Nephron (organoid): ENCODE measurements around the gene SLFN12L.
A peak's percentile ranks its signal among the peaks of the same experiment; 100 is the strongest.
"Not testable (repeated sequence)": the region's sequence is repeated elsewhere in the genome, so short reads cannot be mapped to it uniquely, and the experiment has no call there.

Experiments used
- H3K27ac Mint-ChIP-seq, 3 experiments: 2 replicates each; pipeline ENCODE4 v1.8.0; 2020; ENCODE audit warnings: mixed read lengths in 3 of 3, mild to moderate bottlenecking in 2 of 3, moderate library complexity in 1 of 3
- H3K27me3 Mint-ChIP-seq: 2 replicates; pipeline ENCODE4 v1.8.0; 2021; ENCODE audit warnings: low read depth, mild to moderate bottlenecking, moderate library complexity, mixed read lengths
- H3K36me3 Mint-ChIP-seq: 2 replicates; pipeline ENCODE4 v1.8.0; 2020; ENCODE audit warnings: low read depth, mixed read lengths
- H3K4me1 Mint-ChIP-seq: 2 replicates; pipeline ENCODE4 v1.8.0; 2020; ENCODE audit warnings: mixed read lengths
- H3K4me3 Mint-ChIP-seq, 3 experiments: 2 replicates each; pipeline ENCODE4 v1.8.0; 2020; ENCODE audit warnings: mild to moderate bottlenecking in 3 of 3, mixed read lengths in 3 of 3, moderate library complexity in 2 of 3
- H3K9me3 Mint-ChIP-seq: 2 replicates; pipeline ENCODE4 v1.8.0; 2020; ENCODE audit warnings: mixed read lengths
- CTCF ChIP-seq, 3 experiments: fragments of 200-600 bp; sonication (generic); IDR thresholded peaks; one replicate each; pipeline ENCODE4 v1.5.0; 2021; ENCODE audit warnings: antibody characterized with exemption in 3 of 3; ENCODE audit not compliant: unreplicated experiment in 3 of 3

SLFN12L gene

DNA sequence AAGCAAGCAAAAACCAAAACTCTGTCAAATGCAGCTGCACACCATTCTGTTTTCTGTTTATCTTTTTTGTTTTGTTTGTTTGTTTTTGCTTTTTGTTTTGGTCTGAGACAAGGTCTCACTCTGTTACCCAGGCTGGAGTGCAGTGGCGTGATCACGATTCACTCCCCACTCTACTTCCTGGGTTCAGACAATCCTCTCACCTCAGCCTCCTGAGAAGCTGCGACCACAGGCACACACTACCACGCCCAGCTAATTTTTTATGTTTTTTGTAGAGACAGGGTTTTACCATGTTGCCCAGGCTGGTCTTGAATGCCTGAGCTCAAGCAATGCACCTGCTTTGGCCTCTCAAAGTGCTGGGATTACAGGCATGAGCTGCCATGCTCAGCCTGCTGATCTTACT, 69.7 kb downstream of the SLFN12L start:
- H3K9me3 Mint-ChIP-seq, result peaks cover 5% of the 10 kb centered on the region
- H3K27me3 Mint-ChIP-seq, result peaks cover 67% of the 10 kb centered on the region
- TF ChIP-seq CTCF (IDR thresholded peaks at IDR 0.05; ENCODE audit: unreplicated experiment in 3 of 3), result no peak
- no peaks in the 10 kb centered on the region for H3K4me1 Mint-ChIP-seq
- H3K36me3 Mint-ChIP-seq, result no peaks in the 10 kb centered on the region
- no peak overlapping the region for H3K4me3 Mint-ChIP-seq
- H3K27ac Mint-ChIP-seq, result no peak overlapping the region

DNA sequence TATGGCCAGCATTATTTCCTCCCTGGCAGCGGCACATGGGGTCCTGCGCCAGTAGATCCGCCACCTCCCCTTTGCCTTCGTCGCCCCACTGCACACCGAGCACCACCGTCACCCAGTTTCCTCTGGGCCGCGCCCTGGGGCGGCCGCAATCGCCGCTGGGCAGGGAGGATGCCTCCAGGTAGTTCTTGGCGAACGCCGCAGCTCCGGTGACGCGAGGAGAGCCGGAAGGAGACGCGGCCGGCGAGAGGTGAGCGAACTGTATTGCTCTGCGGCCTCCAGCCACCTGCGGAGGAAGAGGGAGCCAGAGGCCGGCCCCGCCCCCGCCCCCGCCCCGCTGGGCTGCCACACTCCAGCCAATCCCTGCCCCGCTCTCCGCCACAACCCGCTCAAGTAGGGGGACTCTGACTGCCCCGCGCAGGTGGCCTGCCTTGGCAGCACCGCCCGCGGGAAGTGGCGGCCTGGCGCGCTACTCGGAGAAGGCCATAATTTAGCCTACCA, 77.1 kb downstream of the SLFN12L start:
- Mint-ChIP-seq H3K36me3 (no peaks in the 10 kb centered on the region), H3K9me3 (peaks cover 11% of the 10 kb centered on the region), H3K4me1 (peaks cover 4% of the 10 kb centered on the region), H3K27me3 (peaks cover 87% of the 10 kb centered on the region), H3K27ac (no peak overlapping the region), H3K4me3 (peak overlapping the region in 2 of 3 experiments; percentile 51 to 70)
- TF ChIP-seq CTCF (IDR thresholded peaks at IDR 0.05; ENCODE audit: unreplicated experiment in 3 of 3), result no peak

DNA sequence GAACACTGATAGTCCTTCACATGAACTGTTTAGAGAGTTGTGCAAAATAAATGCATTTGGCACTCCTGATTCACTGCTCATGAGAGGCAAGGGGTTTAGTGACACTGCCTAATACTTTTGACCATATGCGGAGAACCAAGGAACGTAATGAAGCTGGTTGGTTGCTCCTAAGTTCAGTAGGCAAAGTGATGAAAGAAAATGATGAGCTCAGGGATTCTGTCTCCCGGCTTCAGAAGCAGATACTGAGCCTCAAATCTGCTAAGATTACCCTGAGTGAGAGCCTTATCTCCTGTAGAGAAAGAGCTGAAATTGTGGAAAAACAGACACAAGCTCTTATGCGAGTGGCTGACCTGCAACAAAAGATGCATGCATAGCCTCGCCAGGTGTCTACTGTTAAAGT, 83.4 kb downstream of the SLFN12L start:
- H3K4me1 Mint-ChIP-seq, H3K4me3 Mint-ChIP-seq, H3K36me3 Mint-ChIP-seq, H3K27ac Mint-ChIP-seq, H3K9me3 Mint-ChIP-seq: not testable (repeated sequence)
- H3K27me3 Mint-ChIP-seq, result peaks cover 95% of the 10 kb centered on the region

DNA sequence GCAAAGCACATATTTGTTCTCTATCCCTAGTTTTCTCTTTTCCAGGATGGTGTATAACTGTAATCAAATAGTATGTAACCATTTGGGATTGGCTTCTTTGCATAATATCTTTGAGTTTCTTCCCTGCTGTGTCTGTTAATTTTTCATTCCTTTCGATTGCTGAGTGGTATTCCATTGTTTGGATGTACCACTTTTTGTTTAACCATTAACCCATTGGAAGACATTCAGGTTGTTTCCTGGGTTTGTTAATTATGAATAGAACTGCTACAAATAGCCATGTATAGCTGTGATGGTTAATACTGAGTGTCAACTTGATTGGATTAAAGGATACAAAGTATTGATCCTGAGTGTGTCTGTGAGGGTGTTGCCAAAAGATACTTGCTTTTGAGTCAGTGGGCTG, 84.3 kb downstream of the SLFN12L start:
- Mint-ChIP-seq H3K27me3 (peaks cover 95% of the 10 kb centered on the region), H3K9me3 (peaks cover 3% of the 10 kb centered on the region)

DNA sequence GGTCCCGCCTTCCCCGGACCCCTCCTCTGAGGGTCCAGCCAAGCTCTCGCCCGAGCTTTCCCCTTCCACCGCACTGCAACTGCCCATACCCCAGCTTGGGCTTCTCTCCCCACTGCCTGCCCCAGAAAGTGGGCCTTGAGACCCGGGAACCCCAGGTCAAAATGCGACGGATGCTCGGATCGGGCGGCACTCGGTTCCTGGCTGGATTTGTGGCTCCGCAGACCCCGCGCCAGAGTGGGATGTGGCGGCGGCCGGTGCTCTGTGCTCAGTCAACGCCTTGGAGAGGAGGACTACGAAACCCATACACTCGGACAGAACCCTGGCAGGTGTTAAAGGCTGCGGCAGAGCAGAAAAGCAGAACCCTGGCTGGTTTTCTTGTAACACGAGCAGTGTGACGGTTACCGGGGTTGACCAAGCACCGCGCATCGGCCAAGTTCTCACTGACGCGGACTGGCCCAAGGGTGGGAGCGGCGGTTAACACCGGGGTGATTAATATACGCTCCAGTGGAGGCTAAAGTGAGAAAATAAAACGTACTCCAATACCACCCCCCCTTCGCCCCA, 88.0 kb downstream of the SLFN12L start:
- Mint-ChIP-seq H3K27me3 (peaks cover 90% of the 10 kb centered on the region), H3K36me3 (no peaks in the 10 kb centered on the region), H3K4me1 (no peaks in the 10 kb centered on the region), H3K9me3 (peaks cover 3% of the 10 kb centered on the region), H3K27ac (no peak overlapping the region), H3K4me3 (peak overlapping the region; percentile 80 to 82 (median 82))
- no peak for TF ChIP-seq CTCF (IDR thresholded peaks at IDR 0.05; ENCODE audit: unreplicated experiment in 3 of 3)

More for the DNA sequence above, 84.3 kb downstream of the SLFN12L start:
- no peaks in the 10 kb centered on the region for H3K36me3 Mint-ChIP-seq
- TF ChIP-seq CTCF (IDR thresholded peaks at IDR 0.05; ENCODE audit: unreplicated experiment in 3 of 3), result no peak
- H3K4me1 Mint-ChIP-seq, result no peaks in the 10 kb centered on the region
- H3K27ac Mint-ChIP-seq, result no peak overlapping the region
- no peak overlapping the region for H3K4me3 Mint-ChIP-seq

GRCh38 chr17:35448899-35449227, 88.6 kb downstream of the SLFN12L start:
- H3K27ac Mint-ChIP-seq, result peak overlapping the region in 1 of 3 experiments; percentile 42
- TF ChIP-seq CTCF (IDR thresholded peaks at IDR 0.05; ENCODE audit: unreplicated experiment in 3 of 3), result no peak
- H3K9me3 Mint-ChIP-seq, result peaks cover 3% of the 10 kb centered on the region
- no peaks in the 10 kb centered on the region for H3K4me1 Mint-ChIP-seq
- H3K36me3 Mint-ChIP-seq, result no peaks in the 10 kb centered on the region
- peaks cover 84% of the 10 kb centered on the region for H3K27me3 Mint-ChIP-seq
- peak overlapping the region; percentile 80 to 82 (median 82) for H3K4me3 Mint-ChIP-seq
